ENCODE measurements around the gene DNAJC21. TPM values are rescaled to one million over a fixed set of nuclear protein-coding genes. Genes with fewer than 3 reads are reported as not detected.

Gene DNAJC21
- total and polyA plus RNA-seq, 9 of the 15 experiments (the other 6 are each of a cell fraction or from before 2014, with no cell fraction given), result 26.6 to 105 (median 70.7) TPM

DNA sequence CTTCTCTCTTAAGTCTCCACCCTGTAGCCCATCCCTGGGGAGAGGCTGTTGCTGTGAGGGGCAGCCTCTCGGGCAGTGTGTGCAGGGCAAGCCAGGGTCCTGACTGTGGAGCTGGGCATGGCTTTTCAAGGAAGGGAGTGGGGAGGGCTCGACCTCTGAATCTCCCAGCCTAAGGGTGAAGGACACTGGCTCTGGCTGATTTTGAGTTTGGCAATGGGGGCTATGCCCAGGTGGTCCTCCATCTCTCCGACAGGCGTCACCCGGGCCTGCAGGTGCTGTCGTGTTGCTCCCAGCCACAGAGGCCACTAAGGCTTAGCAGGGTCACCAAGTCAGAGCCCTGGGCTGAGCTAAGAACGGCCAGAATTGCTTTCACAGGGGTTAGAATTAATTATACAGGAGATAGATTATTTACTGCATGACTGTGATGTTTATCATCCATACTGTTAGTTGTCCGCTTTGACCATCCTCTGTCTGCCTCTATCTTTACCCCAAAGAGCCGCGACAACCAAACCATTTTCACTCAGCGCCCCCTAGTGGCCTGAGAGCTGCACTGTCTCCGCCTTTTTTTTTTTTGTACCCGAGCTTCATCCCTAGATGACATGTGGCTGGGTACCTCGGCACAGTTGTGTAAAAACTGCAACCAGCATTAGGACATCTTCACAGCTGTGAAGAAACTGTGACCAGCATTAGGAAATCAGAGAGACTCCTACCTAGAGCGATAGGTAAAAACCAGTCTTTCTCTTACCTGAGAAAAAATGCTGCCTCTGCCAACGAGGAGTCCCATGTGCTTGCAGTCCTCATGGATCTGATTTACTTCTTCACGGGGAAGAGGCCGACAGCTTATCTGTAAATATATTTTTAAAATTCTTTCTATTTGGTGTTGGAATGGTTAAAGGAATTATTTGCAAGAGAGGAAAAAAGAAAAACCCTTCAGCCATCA, 73.9 kb downstream of the DNAJC21 start (continued):
- peak in 1 of 2 experiments; percentile 30; a peak in 1 of 4 replicates for TF ChIP-seq MAZ (CRISPR knock-in tag; conservative IDR thresholded peaks at IDR 0.05 in 1 of 2, IDR thresholded peaks at IDR 0.05 in 1 of 2)
- TF ChIP-seq KLF1 (tag; IDR thresholded peaks at IDR 0.05), result no peak
- no peak for TF ChIP-seq RB1 (IDR thresholded peaks at IDR 0.05; ENCODE audit: low read depth)
- no peak for TF ChIP-seq ARID3A (IDR thresholded peaks at IDR 0.05; ENCODE audit: borderline replicate concordance, low read depth, low read length)
- TF ChIP-seq ZNF282 (CRISPR knock-in tag; IDR thresholded peaks at IDR 0.05), result no peak
- no peak for TF ChIP-seq CHD1 (IDR thresholded peaks at IDR 0.05; ENCODE audit: low read length)
- TF ChIP-seq POLR3G (IDR thresholded peaks at IDR 0.05; ENCODE audit: extremely low read depth, insufficient read length, insufficient replicate concordance), result no peak
- TF ChIP-seq ZNF561 (CRISPR knock-in tag; conservative IDR thresholded peaks at IDR 0.05), result no peak
- TF ChIP-seq TGIF2 (CRISPR knock-in tag; IDR thresholded peaks at IDR 0.05), result no peak
- peak; percentile 27; the same call in 1 of the 2 replicates for TF ChIP-seq ARID2 (IDR thresholded peaks at IDR 0.05)
- peak; percentile 98 for TF ChIP-seq ZNF384 (IDR thresholded peaks at IDR 0.05; ENCODE audit: low read depth, low read length)
- TF ChIP-seq MTA2 (IDR thresholded peaks at IDR 0.05; ENCODE audit: low read depth), result no peak
- TF ChIP-seq SMAD4 (CRISPR knock-in tag; conservative IDR thresholded peaks at IDR 0.05), result 0 out of 2 replicates have a peak, but pooled peaks have one; percentile 16
- TF ChIP-seq ELK3 (CRISPR knock-in tag; IDR thresholded peaks at IDR 0.05), result no peak
- no peak for TF ChIP-seq ZNF444 (CRISPR knock-in tag; IDR thresholded peaks at IDR 0.05)
- TF ChIP-seq HNRNPK (IDR thresholded peaks at IDR 0.05; ENCODE audit: low read depth, low read length, poor library complexity, severe bottlenecking), result no peak
- TF ChIP-seq PHF21A (IDR thresholded peaks at IDR 0.05; ENCODE audit: borderline replicate concordance, low read depth), result no peak
- TF ChIP-seq, protein P1, sequence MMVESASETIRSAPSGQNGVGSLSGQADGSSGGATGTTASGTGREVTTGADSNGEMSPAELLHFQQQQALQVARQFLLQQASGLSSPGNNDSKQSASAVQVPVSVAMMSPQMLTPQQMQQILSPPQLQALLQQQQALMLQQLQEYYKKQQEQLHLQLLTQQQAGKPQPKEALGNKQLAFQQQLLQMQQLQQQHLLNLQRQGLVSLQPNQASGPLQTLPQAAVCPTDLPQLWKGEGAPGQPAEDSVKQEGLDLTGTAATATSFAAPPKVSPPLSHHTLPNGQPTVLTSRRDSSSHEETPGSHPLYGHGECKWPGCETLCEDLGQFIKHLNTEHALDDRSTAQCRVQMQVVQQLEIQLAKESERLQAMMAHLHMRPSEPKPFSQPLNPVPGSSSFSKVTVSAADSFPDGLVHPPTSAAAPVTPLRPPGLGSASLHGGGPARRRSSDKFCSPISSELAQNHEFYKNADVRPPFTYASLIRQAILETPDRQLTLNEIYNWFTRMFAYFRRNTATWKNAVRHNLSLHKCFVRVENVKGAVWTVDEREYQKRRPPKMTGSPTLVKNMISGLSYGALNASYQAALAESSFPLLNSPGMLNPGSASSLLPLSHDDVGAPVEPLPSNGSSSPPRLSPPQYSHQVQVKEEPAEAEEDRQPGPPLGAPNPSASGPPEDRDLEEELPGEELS (CRISPR knock-in tag; IDR thresholded peaks at IDR 0.05; ENCODE audit: borderline replicate concordance), result no peak
- TF ChIP-seq, protein P2, sequence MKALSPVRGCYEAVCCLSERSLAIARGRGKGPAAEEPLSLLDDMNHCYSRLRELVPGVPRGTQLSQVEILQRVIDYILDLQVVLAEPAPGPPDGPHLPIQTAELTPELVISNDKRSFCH (CRISPR knock-in tag; IDR thresholded peaks at IDR 0.05), result no peak
- TF ChIP-seq, protein P2 (tag; IDR thresholded peaks at IDR 0.05), result no peak
- no peak for TF ChIP-seq ZC3H11A (IDR thresholded peaks at IDR 0.05; ENCODE audit: low read depth, low read length)
- TF ChIP-seq ZNF184 (CRISPR knock-in tag; IDR thresholded peaks at IDR 0.05), result no peak
- no peak for TF ChIP-seq NCOA6 (IDR thresholded peaks at IDR 0.05)
- no peak for TF ChIP-seq TCF7 (IDR thresholded peaks at IDR 0.05; ENCODE audit: borderline replicate concordance)
